GDM1 (cell line): ENCODE results near the gene ELOVL5.

Source experiments
- DNase-seq: peaks from one replicate; lab custom pipeline; 2025; lab: John Stamatoyannopoulos, UW

Gene ELOVL5

GRCh38 chr6:53240139-53240538 lies 108.6 kb downstream of the ELOVL5 start:
- DNase-seq: no peak

- no peak for DNase-seq
Observed at GRCh38 chr6:53239526-53239925, 109.2 kb downstream of the ELOVL5 start.

GRCh38 chr6:53238311-53238710 lies 110.4 kb downstream of the ELOVL5 start:
- DNase-seq: no peak

- no peak for DNase-seq
Observed at GRCh38 chr6:53236241-53236640, 112.5 kb downstream of the ELOVL5 start.

GRCh38 chr6:53235508-53235907 lies 113.2 kb downstream of the ELOVL5 start:
- DNase-seq: no peak

GRCh38 chr6:53233309-53233708 lies 115.4 kb downstream of the ELOVL5 start:
- DNase-seq: no peak

- DNase-seq: no peak
Observed at GRCh38 chr6:53230775-53231467, 117.8 kb downstream of the ELOVL5 start.

- no peak for DNase-seq
Observed at GRCh38 chr6:53227847-53228246, 120.9 kb downstream of the ELOVL5 start.

GRCh38 chr6:53220605-53221004 lies 128.1 kb downstream of the ELOVL5 start:
- DNase-seq: no peak
